ENCODE measurements around the gene PSMB11. TPM values are rescaled to one million over a fixed set of nuclear protein-coding genes. Genes with fewer than 3 reads are reported as not detected.
A peak's percentile ranks its signal among the peaks of the same experiment; 100 is the strongest.

Gene PSMB11
- total RNA-seq, 1 donor from 2014 or later: 0.09 TPM

- H3K27ac Mint-ChIP-seq: peak overlapping the region; percentile 99
- no peaks in the 10 kb centered on the region for H3K36me3 Mint-ChIP-seq
- TF ChIP-seq CTCF (IDR thresholded peaks at IDR 0.05; ENCODE audit: unreplicated experiment): no peak
- DNase-seq (ENCODE audit: low spot score in 2 of 2, unreplicated experiment in 2 of 2): no peak
- H3K4me3 Mint-ChIP-seq: peak overlapping the region; percentile 93
- H3K4me1 Mint-ChIP-seq: peaks cover 40% of the 10 kb centered on the region
- H3K27me3 Mint-ChIP-seq (ENCODE audit: low read depth): no peaks in the 10 kb centered on the region
- H3K9me3 Mint-ChIP-seq: no peaks in the 10 kb centered on the region
Measured at GRCh38 chr14:23005451-23006187, 36.4 kb upstream of the PSMB11 start.

- no peak for TF ChIP-seq CTCF (IDR thresholded peaks at IDR 0.05; ENCODE audit: unreplicated experiment)
- Mint-ChIP-seq H3K4me3 (peak overlapping the region; percentile 93), H3K27ac (peak overlapping the region; percentile 99), H3K4me1 (peaks cover 40% of the 10 kb centered on the region), H3K36me3 (no peaks in the 10 kb centered on the region), H3K9me3 (no peaks in the 10 kb centered on the region), H3K27me3 (ENCODE audit: low read depth) (no peaks in the 10 kb centered on the region)
- DNase-seq (ENCODE audit: low spot score in 2 of 2, unreplicated experiment in 2 of 2): no peak
Measured at GRCh38 chr14:23006188-23006534, 35.9 kb upstream of the PSMB11 start.

- Mint-ChIP-seq H3K36me3 (no peaks in the 10 kb centered on the region), H3K4me3 (peak overlapping the region; percentile 93)
Measured at GRCh38 chr14:23006544-23007419, 35.2 kb upstream of the PSMB11 start.

GRCh38 chr14:23008831-23009230 is 33.2 kb upstream of the PSMB11 start:
- Mint-ChIP-seq H3K27me3 (ENCODE audit: low read depth) (no peaks in the 10 kb centered on the region), H3K27ac (peak overlapping the region; percentile 43), H3K4me3 (peak overlapping the region; percentile 81), H3K4me1 (peaks cover 43% of the 10 kb centered on the region), H3K9me3 (no peaks in the 10 kb centered on the region), H3K36me3 (no peaks in the 10 kb centered on the region)
- TF ChIP-seq CTCF (IDR thresholded peaks at IDR 0.05; ENCODE audit: unreplicated experiment): no peak
- no peak for DNase-seq (ENCODE audit: low spot score in 2 of 2, unreplicated experiment in 2 of 2)

More at GRCh38 chr14:23006544-23007419, 35.2 kb upstream of the PSMB11 start:
- H3K4me1 Mint-ChIP-seq: peaks cover 43% of the 10 kb centered on the region
- peak; percentile 94 to 95 for DNase-seq (ENCODE audit: low spot score in 2 of 2, unreplicated experiment in 2 of 2)
- H3K27ac Mint-ChIP-seq: peak overlapping the region; percentile 99
- no peaks in the 10 kb centered on the region for H3K9me3 Mint-ChIP-seq
- H3K27me3 Mint-ChIP-seq (ENCODE audit: low read depth): no peaks in the 10 kb centered on the region
- no peak for TF ChIP-seq CTCF (IDR thresholded peaks at IDR 0.05; ENCODE audit: unreplicated experiment)

- peak overlapping the region; percentile 94 for H3K27ac Mint-ChIP-seq
- H3K36me3 Mint-ChIP-seq: no peaks in the 10 kb centered on the region
- H3K9me3 Mint-ChIP-seq: no peaks in the 10 kb centered on the region
- H3K4me1 Mint-ChIP-seq: peaks cover 43% of the 10 kb centered on the region
- TF ChIP-seq CTCF (IDR thresholded peaks at IDR 0.05; ENCODE audit: unreplicated experiment): no peak
- no peaks in the 10 kb centered on the region for H3K27me3 Mint-ChIP-seq (ENCODE audit: low read depth)
- DNase-seq (ENCODE audit: low spot score in 2 of 2, unreplicated experiment in 2 of 2): no peak
- H3K4me3 Mint-ChIP-seq: peak overlapping the region; percentile 81
Measured at GRCh38 chr14:23009483-23009938, 32.5 kb upstream of the PSMB11 start.

All from mesothelial cell of epicardium (in vitro differentiated cells).